Peyer's patch (tissue), 4 donors: Measurements from ENCODE around the gene GPR137B. TPM values are rescaled to one million over a fixed set of nuclear protein-coding genes. Genes with fewer than 3 reads are reported as not detected.

Experiments used
- DNase-seq, 3 donors: peaks; one replicate each; pipeline ENCODE4 v3.0.0-alpha.2; 2017 to 2019
- H3K27ac ChIP-seq, 4 donors: fragments of 200-600 bp; sonication (generic); one replicate each; pipeline ENCODE4 v1.5.1; 2016 to 2019
- H3K27me3 ChIP-seq, 2 donors: fragments of 200-600 bp; sonication (generic); one replicate each; pipeline ENCODE4 v1.5.1; 2019
- H3K36me3 ChIP-seq, 3 donors: fragments of 200-600 bp; sonication (generic); one replicate each; pipeline ENCODE4 v1.5.1; 2016 to 2019
- H3K4me1 ChIP-seq, 4 donors: fragments of 200-600 bp; sonication (generic); one replicate each; pipeline ENCODE4 v1.5.1; 2016 to 2019
- H3K4me3 ChIP-seq, 4 donors: fragments of 200-600 bp; sonication (generic); 1 replicate in 3 of 4; 2 replicates in 1 of 4; pipeline ENCODE4 v1.5.1; 2016 to 2019; ENCODE audit warnings: mild to moderate bottlenecking in 1 of 4
- H3K9me3 ChIP-seq, 4 donors: fragments of 200-600 bp; sonication (generic); one replicate each; pipeline ENCODE4 v1.5.1; 2016 to 2019; ENCODE audit warnings: mild to moderate bottlenecking in 1 of 4
- CTCF ChIP-seq, 6 experiments: fragments of 450-650 bp in 4 of 6; fragments of 200-600 bp in 2 of 6; sonication (generic) in 1 of 6; IDR thresholded peaks; one replicate each; pipeline ENCODE4 v1.5.1; 2017 to 2019; ENCODE audit warnings: antibody characterized with exemption in 6 of 6, mild to moderate bottlenecking in 3 of 6, moderate library complexity in 1 of 6
- POLR2A ChIP-seq, 2 donors: fragments of 450-650 bp; IDR thresholded peaks; one replicate each; pipeline ENCODE4 v1.5.1; 2017; ENCODE audit warnings: antibody characterized with exemption in 2 of 2, mild to moderate bottlenecking in 2 of 2, moderate library complexity in 2 of 2
- total RNA-seq, 4 donors: library from RNA; depleted of rRNA; stranded (reverse); fragments of >200 nt; gene quantifications; one replicate each; pipeline ENCODE4 v1.1.0, GENCODE V29; 2016

Gene GPR137B
- total RNA-seq, 4 donors from 2014 or later, result 13.4 to 37.1 (median 23.0) TPM

- no peaks in the 10 kb centered on the region for H3K4me1 ChIP-seq
- no peaks in the 10 kb centered on the region for H3K36me3 ChIP-seq
- no peaks in the 10 kb centered on the region for H3K9me3 ChIP-seq
- no peaks in the 10 kb centered on the region for H3K27me3 ChIP-seq
- TF ChIP-seq CTCF (IDR thresholded peaks at IDR 0.05) (no peak), POLR2A (IDR thresholded peaks at IDR 0.05) (no peak)
- no peak for DNase-seq
- no peak overlapping the region for H3K4me3 ChIP-seq
- H3K27ac ChIP-seq, result no peak overlapping the region
These were observed 21.6 kb upstream of the GPR137B start for GRCh38 chr1:236120721-236121153.

GRCh38 chr1:236122176-236122575, 20.2 kb upstream of the GPR137B start:
- DNase-seq, result no peak

GRCh38 chr1:236123563-236123962, 18.8 kb upstream of the GPR137B start:
- Histone ChIP-seq H3K4me3 (no peak overlapping the region), H3K36me3 (no peaks in the 10 kb centered on the region), H3K9me3 (no peaks in the 10 kb centered on the region), H3K27ac (no peak overlapping the region), H3K4me1 (no peaks in the 10 kb centered on the region), H3K27me3 (no peaks in the 10 kb centered on the region)
- no peak for TF ChIP-seq CTCF (IDR thresholded peaks at IDR 0.05)
- no peak for DNase-seq

More at GRCh38 chr1:236122176-236122575, 20.2 kb upstream of the GPR137B start:
- TF ChIP-seq POLR2A (IDR thresholded peaks at IDR 0.05) (no peak), CTCF (IDR thresholded peaks at IDR 0.05) (no peak)
- Histone ChIP-seq H3K9me3 (no peaks in the 10 kb centered on the region), H3K27me3 (no peaks in the 10 kb centered on the region), H3K4me1 (no peaks in the 10 kb centered on the region), H3K27ac (no peak overlapping the region), H3K36me3 (no peaks in the 10 kb centered on the region), H3K4me3 (no peak overlapping the region)

GRCh38 chr1:236124965-236125364, 17.4 kb upstream of the GPR137B start:
- H3K27me3 ChIP-seq, result no peaks in the 10 kb centered on the region
- no peak overlapping the region for H3K27ac ChIP-seq
- H3K36me3 ChIP-seq, result no peaks in the 10 kb centered on the region
- no peak for TF ChIP-seq CTCF (IDR thresholded peaks at IDR 0.05)
- no peak for TF ChIP-seq POLR2A (IDR thresholded peaks at IDR 0.05)
- no peaks in the 10 kb centered on the region for H3K4me1 ChIP-seq
- H3K9me3 ChIP-seq, result no peaks in the 10 kb centered on the region
- no peak overlapping the region for H3K4me3 ChIP-seq
- no peak for DNase-seq

GRCh38 chr1:236127045-236127444, 15.3 kb upstream of the GPR137B start:
- H3K27ac ChIP-seq, result no peak overlapping the region
- H3K9me3 ChIP-seq, result no peaks in the 10 kb centered on the region
- no peak for DNase-seq
- no peaks in the 10 kb centered on the region for H3K27me3 ChIP-seq
- no peak overlapping the region for H3K4me3 ChIP-seq
- TF ChIP-seq POLR2A (IDR thresholded peaks at IDR 0.05) (no peak), CTCF (IDR thresholded peaks at IDR 0.05) (no peak)
- H3K4me1 ChIP-seq, result no peaks in the 10 kb centered on the region
- H3K36me3 ChIP-seq, result no peaks in the 10 kb centered on the region

- no peaks in the 10 kb centered on the region for H3K36me3 ChIP-seq
- no peak overlapping the region for H3K4me3 ChIP-seq
These were observed 13.6 kb upstream of the GPR137B start for GRCh38 chr1:236128646-236129178.

More at GRCh38 chr1:236128646-236129178, 13.6 kb upstream of the GPR137B start:
- H3K27ac ChIP-seq, result no peak overlapping the region
- H3K9me3 ChIP-seq, result no peaks in the 10 kb centered on the region
- no peaks in the 10 kb centered on the region for H3K4me1 ChIP-seq
- no peak for DNase-seq
- H3K27me3 ChIP-seq, result no peaks in the 10 kb centered on the region
- TF ChIP-seq POLR2A (IDR thresholded peaks at IDR 0.05) (no peak), CTCF (IDR thresholded peaks at IDR 0.05) (no peak)
